ENCODE results near the gene ITPRID1. TPM values are rescaled to one million over a fixed set of nuclear protein-coding genes. Genes with fewer than 3 reads are reported as not detected.

Gene ITPRID1
- total and polyA plus RNA-seq, 9 of the 15 experiments (the other 6 are each of a cell fraction or from before 2014, with no cell fraction given) = not detected

- no peak for TF ChIP-seq ZNF407 (IDR thresholded peaks at IDR 0.05; ENCODE audit: low read depth)
- TF ChIP-seq ZNF347 (CRISPR knock-in tag; IDR thresholded peaks at IDR 0.05; ENCODE audit: low read depth) = no peak
- TF ChIP-seq STAG1 (CRISPR knock-in tag; IDR thresholded peaks at IDR 0.05; ENCODE audit: borderline replicate concordance) = no peak
- no peak for TF ChIP-seq POLR2G (IDR thresholded peaks at IDR 0.05; ENCODE audit: low read depth, low read length)
- no peak for TF ChIP-seq ZNF77 (CRISPR knock-in tag; IDR thresholded peaks at IDR 0.05)
- no peak for TF ChIP-seq EGR1 (conservative IDR thresholded peaks at IDR 0.05)
- no peak for TF ChIP-seq SLC30A9 (CRISPR knock-in tag; IDR thresholded peaks at IDR 0.05)
- no peak for TF ChIP-seq SMARCC2 (IDR thresholded peaks at IDR 0.05; ENCODE audit: low read depth)
Observed at GRCh38 chr7:31563951-31564350, 50.1 kb downstream of the ITPRID1 start (continued).
